HG02885 (cell line): Measurements from ENCODE around the gene TNFRSF25.

ENCODE experiments used
- ATAC-seq: cut with Tn5 transposase; IDR thresholded peaks from one replicate; pipeline ENCODE4 v1.9.1; 2021; ENCODE audit warnings: mild to moderate bottlenecking; ENCODE audit not compliant: unreplicated experiment, poor library complexity

TNFRSF25 gene

DNA sequence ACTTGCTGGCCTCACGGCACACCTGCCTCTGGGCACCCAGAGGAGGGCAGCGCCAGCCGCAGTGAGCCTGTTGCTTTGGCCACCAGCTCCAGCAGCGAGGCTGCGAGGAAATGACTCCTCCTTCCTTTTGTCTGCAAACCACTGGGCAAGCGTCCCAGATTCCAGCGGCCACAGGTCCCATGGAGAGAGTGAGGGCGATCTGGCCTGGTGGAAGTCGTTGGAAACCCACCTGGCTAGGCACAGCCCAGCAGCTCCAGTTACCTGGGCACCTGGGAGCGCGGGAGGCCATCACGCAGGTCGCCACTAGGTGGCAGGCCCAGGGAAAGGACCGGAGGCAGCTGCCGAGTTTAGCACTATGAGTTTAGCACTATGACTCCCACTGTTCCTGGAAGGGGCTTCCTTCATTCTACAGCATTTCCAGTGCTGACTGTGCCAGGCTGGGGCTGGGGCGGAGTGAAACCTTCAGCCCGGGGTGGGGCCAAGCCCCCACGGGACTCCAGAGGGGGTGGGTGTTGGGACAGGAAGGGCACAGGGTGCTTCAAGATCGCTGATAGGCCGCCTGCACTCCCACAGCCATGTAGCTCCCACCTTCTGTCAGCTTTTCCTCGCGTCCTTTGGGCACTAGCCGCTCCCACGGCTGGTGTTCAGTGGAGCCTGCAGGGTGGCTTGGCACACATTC, 42.5 kb downstream of the TNFRSF25 start:
- no peak for ATAC-seq

DNA sequence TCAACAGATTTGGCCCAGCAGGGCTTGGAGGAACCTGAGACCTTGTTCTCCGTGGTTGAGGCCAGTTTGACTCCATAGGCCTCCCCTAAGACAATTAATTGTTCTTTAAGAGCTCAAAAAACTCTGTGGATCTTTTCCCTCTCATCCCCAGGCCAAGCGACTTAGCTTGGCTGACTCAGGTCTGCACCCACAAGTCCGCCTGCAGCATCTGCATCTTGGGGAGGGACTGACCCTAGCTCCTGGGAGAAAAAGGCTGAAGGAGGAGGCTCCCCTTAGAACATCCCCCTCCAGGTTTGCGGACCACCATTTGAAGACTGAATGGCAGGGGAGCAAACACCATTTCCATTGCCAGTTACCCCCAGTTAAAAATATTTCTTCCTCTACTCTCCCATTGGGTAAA, 44.7 kb downstream of the TNFRSF25 start:
- ATAC-seq: no peak

DNA sequence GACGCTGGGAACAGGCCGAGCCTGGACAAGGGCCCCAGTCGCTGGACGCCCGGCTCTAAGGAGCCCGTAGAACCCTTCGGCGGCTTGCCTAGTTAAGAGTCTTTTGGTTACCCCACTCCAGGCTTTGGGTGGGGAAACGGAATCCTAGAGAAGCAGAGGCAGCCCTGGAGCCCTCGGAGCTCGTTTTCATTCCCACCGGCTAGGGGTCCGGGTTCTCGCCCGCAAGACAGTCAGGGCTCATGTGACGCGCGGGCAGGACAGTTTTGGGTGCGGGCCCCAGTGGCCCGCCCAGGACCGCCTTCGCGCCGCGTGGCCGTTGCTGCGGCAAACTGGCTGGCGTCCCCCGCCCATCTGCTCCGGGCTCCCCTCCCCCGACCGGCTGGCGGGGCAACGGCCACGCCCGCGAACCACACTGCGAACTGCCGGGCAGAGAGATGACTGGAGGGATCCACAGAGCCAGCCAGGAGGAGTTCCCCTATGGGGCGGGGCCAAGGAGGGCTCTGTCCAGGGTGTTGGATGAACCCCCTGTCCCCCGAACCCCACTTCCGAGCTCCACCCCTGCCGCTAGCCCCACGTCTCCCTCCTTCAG, 45.4 kb downstream of the TNFRSF25 start:
- ATAC-seq: no peak

- no peak for ATAC-seq
These were observed 46.0 kb downstream of the TNFRSF25 start, which contains the start of gene HES2 for GRCh38 chr1:6419804-6420453. Gene HES2 (minus strand): TSS chr1:6419919. CDS start chr1:6419820, 99 bp downstream.

DNA sequence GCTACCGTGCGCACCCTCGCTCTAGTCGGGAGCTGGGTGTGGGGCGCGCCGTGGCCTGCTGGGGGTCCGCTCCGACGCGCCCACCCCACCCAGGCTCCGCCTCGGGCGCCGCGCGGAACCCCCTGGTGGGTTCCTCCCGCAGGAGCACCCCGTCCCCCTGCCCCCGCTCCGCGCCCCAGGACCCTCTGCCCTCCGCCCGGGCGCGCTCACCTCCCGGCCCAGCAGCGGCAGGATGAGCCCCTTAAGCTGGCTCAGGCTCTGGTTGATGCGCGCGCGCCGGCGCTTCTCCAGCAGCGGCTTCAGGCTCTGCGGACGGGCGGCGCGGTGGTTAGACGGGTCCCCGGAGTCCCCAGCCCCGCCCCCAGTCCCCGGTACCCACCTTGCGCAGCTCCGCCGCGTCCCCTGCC, 46.6 kb downstream of the TNFRSF25 start:
- ATAC-seq: no peak

- ATAC-seq: no peak
These were observed 47.1 kb downstream of the TNFRSF25 start for GRCh38 chr1:6418668-6419396.

DNA sequence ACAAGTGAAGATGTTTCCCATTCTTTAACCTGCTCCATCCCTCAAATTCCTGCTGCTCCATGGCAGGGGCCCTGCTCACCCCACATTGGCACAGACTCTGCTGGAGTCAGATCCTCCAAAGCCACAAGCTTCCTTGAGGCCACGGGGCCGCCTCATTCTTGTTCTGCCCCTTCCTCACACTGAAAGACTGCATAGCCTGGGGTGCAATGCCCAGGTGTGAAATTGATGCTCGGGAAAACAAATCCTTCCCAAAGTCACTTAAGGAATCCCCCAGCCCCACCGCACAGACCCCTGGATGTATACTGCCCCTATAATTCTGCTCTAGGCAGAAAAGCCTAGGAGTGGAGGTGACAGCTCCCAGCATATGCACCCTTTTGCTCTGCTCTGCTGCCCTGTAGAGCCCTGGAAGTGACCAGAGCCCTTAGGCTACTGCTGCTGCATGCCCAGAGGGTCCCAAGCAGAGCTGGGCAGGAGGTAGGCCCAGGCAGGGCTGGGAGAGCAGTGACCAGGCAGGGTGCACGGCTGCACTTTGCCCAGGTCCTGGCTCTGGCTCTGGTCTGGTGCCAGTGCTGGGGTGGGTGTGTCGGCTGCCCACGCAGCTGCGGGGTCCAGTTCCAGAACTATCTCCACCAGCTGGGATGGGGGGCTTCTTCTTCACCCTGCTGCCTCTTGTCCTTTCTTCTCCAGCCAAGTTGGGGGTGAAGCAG, 47.9 kb downstream of the TNFRSF25 start:
- no peak for ATAC-seq

- ATAC-seq: no peak
These were observed 49.1 kb downstream of the TNFRSF25 start for GRCh38 chr1:6416906-6417305.

DNA sequence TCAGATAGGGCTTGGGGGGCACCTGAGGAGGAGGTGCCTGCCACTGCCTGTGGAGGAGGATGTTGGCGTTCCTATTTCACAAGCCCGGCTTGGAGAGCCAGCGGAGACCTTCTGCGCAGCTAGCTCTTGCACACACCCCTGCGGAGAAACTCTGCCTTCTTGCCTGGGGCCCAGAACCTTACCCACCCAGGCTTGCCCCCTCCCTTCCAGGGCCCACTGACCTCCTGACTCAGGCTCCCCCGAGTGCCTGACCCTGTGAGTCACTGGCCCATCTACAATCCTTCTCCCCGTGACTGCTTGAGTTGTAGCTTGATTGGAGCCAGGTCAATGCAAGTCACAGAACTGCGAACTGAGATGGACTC, 49.7 kb downstream of the TNFRSF25 start:
- no peak for ATAC-seq

DNA sequence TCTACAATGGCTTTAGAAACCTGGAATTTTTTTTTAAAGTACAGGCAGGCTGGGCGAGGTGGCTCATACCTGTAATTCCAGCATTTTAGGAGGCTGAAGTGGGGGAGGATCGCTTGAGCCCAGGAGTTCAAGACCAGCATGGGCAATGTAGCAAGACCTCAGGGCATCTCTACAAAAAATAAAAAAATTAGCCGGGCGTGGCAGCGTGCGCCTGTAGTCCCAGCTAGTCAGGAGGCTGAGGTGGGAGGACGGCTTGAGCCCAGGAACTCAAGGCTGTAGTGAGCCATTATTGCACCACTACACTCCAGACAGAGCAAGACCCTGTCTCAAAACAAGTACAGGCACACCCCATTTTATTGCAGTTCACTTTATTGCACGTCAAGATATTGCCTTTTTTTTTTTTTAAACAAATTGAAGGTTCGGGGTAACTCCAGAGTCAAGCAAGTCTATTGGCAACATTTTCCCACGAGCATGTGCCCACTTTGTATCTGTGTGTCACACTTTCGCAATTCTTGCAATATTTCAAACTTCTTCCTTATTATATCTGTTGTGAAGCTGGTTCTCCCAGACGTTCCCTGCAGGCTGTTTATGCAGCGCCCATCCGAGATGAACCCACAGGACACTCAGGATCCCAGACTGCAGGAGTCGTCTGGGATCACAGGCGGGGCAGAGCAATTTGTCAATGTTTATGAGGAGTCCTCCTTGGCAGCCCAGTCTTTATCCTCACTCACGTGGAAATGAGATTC, 50.9 kb downstream of the TNFRSF25 start:
- ATAC-seq: no peak

GRCh38 chr1:6414443-6414844, 51.5 kb downstream of the TNFRSF25 start:
- peak; percentile 56 for ATAC-seq

GRCh38 chr1:6412896-6413295, 53.1 kb downstream of the TNFRSF25 start:
- no peak for ATAC-seq
